ENCODE results near the gene SLC17A4. TPM values are rescaled to one million over a fixed set of nuclear protein-coding genes. Genes with fewer than 3 reads are reported as not detected.

SLC17A4 gene
- total RNA-seq, 4 donors from 2014 or later = 6.0 to 137 (median 62.1) TPM

GRCh38 chr6:25750906-25751305 is 3.6 kb upstream of the SLC17A4 start:
- peak; percentile 21 for DNase-seq
- Histone ChIP-seq H3K27ac (peak overlapping the region; percentile 16 to 71 (median 58)), H3K4me1 (peaks cover 6 to 67% (median 30%) of the 10 kb centered on the region in 4 donors), H3K36me3 (no peaks in the 10 kb centered on the region), H3K27me3 (no peaks in the 10 kb centered on the region), H3K9me3 (no peaks in the 10 kb centered on the region), H3K4me3 (no peak overlapping the region)
- TF ChIP-seq POLR2AphosphoS5 (IDR thresholded peaks at IDR 0.05) (peak in 2 of 3 donors; percentile 36 to 57), POLR2A (IDR thresholded peaks at IDR 0.05) (no peak), CTCF (IDR thresholded peaks at IDR 0.05) (no peak), EP300 (IDR thresholded peaks at IDR 0.05; ENCODE audit: low read depth) (no peak)
- intact Hi-C loops (cut with DNase I; ENCODE audit: low total_unique reads) (no loop called here), in situ Hi-C loops (cut with MboI; ENCODE audit: low pct_ligation_motif_present in 1 of 4, low pct_unique_long_range_greater_than_20kb in 1 of 4, low sequenced_read_pairs in 3 of 4) (no loop called here)
- 38 to 60% methylated on average over 1 to 3 of the region's 3 CpGs for WGBS, 2 donors (ENCODE audit: low coverage in 1 of 2)

- TF ChIP-seq CTCF (IDR thresholded peaks at IDR 0.05) (no peak), EP300 (IDR thresholded peaks at IDR 0.05; ENCODE audit: low read depth) (no peak), POLR2A (IDR thresholded peaks at IDR 0.05) (no peak), POLR2AphosphoS5 (IDR thresholded peaks at IDR 0.05) (no peak)
Observed at GRCh38 chr6:25753079-25753478, 1.5 kb upstream of the SLC17A4 start.

GRCh38 chr6:25755483-25755882 is 941 bp downstream of the SLC17A4 start:
- H3K27me3 ChIP-seq = no peaks in the 10 kb centered on the region
- TF ChIP-seq POLR2AphosphoS5 (IDR thresholded peaks at IDR 0.05) (no peak), POLR2A (IDR thresholded peaks at IDR 0.05) (no peak), CTCF (IDR thresholded peaks at IDR 0.05) (no peak), EP300 (IDR thresholded peaks at IDR 0.05; ENCODE audit: low read depth) (no peak)
- H3K4me1 ChIP-seq = peaks cover 0 to 50% (median 26%) of the 10 kb centered on the region in 4 donors
- H3K36me3 ChIP-seq = no peaks in the 10 kb centered on the region
- peak overlapping the region in 2 of 4 donors; percentile 26 to 42 for H3K4me3 ChIP-seq
- in situ Hi-C loops (cut with MboI; ENCODE audit: low pct_ligation_motif_present in 1 of 4, low pct_unique_long_range_greater_than_20kb in 1 of 4, low sequenced_read_pairs in 3 of 4) = no loop called here
- WGBS, 2 donors (ENCODE audit: low coverage in 1 of 2) = 83 to 94% methylated on average over 1 of the region's 1 CpG
- peak overlapping the region; percentile 35 to 77 (median 58) for H3K27ac ChIP-seq
- no peak for DNase-seq
- intact Hi-C loops (cut with DNase I; ENCODE audit: low total_unique reads) = no loop called here
- no peaks in the 10 kb centered on the region for H3K9me3 ChIP-seq

More at GRCh38 chr6:25753079-25753478, 1.5 kb upstream of the SLC17A4 start:
- no peaks in the 10 kb centered on the region for H3K36me3 ChIP-seq
- DNase-seq = no peak
- intact Hi-C loops (cut with DNase I; ENCODE audit: low total_unique reads) (no loop called here), in situ Hi-C loops (cut with MboI; ENCODE audit: low pct_ligation_motif_present in 1 of 4, low pct_unique_long_range_greater_than_20kb in 1 of 4, low sequenced_read_pairs in 3 of 4) (no loop called here)
- H3K4me1 ChIP-seq = peaks cover 6 to 64% (median 35%) of the 10 kb centered on the region in 4 donors
- no peak overlapping the region for H3K4me3 ChIP-seq
- no peaks in the 10 kb centered on the region for H3K9me3 ChIP-seq
- no peaks in the 10 kb centered on the region for H3K27me3 ChIP-seq
- H3K27ac ChIP-seq = peak overlapping the region in 2 of 4 donors; percentile 16 to 59

GRCh38 chr6:25756382-25757363 is 2.1 kb downstream of the SLC17A4 start:
- peak overlapping the region in 2 of 4 donors; percentile 27 to 59 for H3K27ac ChIP-seq
- H3K4me3 ChIP-seq = peak overlapping the region in 1 of 4 donors; percentile 42
- TF ChIP-seq CTCF (IDR thresholded peaks at IDR 0.05) (no peak), POLR2A (IDR thresholded peaks at IDR 0.05) (no peak), EP300 (IDR thresholded peaks at IDR 0.05; ENCODE audit: low read depth) (no peak), POLR2AphosphoS5 (IDR thresholded peaks at IDR 0.05) (no peak)

More at GRCh38 chr6:25756382-25757363, 2.1 kb downstream of the SLC17A4 start:
- H3K4me1 ChIP-seq = peaks cover 0 to 40% (median 21%) of the 10 kb centered on the region in 4 donors
- WGBS, 2 donors (ENCODE audit: low coverage in 1 of 2) = 86 to 93% methylated on average over 9 of the region's 9 CpGs
- in situ Hi-C loops (cut with MboI; ENCODE audit: low pct_ligation_motif_present in 1 of 4, low pct_unique_long_range_greater_than_20kb in 1 of 4, low sequenced_read_pairs in 3 of 4) (no loop called here), intact Hi-C loops (cut with DNase I; ENCODE audit: low total_unique reads) (no loop called here)
- no peaks in the 10 kb centered on the region for H3K36me3 ChIP-seq
- no peaks in the 10 kb centered on the region for H3K9me3 ChIP-seq
- DNase-seq = no peak
- H3K27me3 ChIP-seq = no peaks in the 10 kb centered on the region
